NT2/D1 (cell line): ENCODE results near the gene ATG9A.

Experiments used
- SUZ12 ChIP-seq: IDR thresholded peaks from 2 replicates; pipeline ENCODE4 v1.6.1; 2011; ENCODE audit not compliant: insufficient read length, insufficient read depth; ENCODE audit errors: extremely low read depth
- YY1 ChIP-seq: IDR thresholded peaks from 2 replicates; pipeline ENCODE4 v1.6.1; 2011; ENCODE audit not compliant: insufficient read length, insufficient read depth
- ZNF274 ChIP-seq: IDR thresholded peaks from 2 replicates; pipeline ENCODE4 v1.6.1; 2011; ENCODE audit warnings: mild to moderate bottlenecking, low read depth, low read length

DNA sequence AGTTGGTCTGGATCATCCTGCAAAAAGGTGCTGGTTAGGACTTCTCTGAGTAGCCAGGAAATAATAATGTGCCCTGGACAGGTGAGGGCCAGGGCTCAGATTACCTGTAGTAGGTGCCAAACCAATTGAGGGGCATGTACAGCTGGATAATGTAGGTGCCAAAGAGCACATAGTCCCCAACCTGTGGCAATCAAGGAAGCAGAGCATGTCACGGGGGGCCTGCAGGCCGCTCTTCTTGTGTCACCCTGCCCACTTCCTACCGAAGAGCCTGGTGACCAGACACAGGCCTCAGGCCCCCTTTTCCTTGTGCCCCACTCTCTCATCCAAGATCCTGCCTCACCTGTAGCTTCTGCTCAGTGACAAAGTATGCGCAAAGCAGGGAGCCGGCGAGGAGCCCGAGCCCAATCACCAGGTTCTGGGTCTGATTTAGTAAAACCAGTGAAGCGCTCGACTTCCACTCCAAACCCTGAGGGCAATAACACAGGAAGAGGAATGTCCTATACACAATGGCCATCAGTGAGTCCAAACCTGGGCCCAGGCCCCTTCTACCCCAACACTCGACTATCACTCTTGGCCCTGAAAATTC is 15.9 kb downstream of the ATG9A start:
- no peak for TF ChIP-seq ZNF274
- no peak for TF ChIP-seq YY1
- no peak for TF ChIP-seq SUZ12
